ENCODE results near the gene EHMT2. TPM values are rescaled to one million over a fixed set of nuclear protein-coding genes. Genes with fewer than 3 reads are reported as not detected.

The EHMT2 gene
- total RNA-seq = 37.7 and 51.6 TPM in 2 replicates

DNA sequence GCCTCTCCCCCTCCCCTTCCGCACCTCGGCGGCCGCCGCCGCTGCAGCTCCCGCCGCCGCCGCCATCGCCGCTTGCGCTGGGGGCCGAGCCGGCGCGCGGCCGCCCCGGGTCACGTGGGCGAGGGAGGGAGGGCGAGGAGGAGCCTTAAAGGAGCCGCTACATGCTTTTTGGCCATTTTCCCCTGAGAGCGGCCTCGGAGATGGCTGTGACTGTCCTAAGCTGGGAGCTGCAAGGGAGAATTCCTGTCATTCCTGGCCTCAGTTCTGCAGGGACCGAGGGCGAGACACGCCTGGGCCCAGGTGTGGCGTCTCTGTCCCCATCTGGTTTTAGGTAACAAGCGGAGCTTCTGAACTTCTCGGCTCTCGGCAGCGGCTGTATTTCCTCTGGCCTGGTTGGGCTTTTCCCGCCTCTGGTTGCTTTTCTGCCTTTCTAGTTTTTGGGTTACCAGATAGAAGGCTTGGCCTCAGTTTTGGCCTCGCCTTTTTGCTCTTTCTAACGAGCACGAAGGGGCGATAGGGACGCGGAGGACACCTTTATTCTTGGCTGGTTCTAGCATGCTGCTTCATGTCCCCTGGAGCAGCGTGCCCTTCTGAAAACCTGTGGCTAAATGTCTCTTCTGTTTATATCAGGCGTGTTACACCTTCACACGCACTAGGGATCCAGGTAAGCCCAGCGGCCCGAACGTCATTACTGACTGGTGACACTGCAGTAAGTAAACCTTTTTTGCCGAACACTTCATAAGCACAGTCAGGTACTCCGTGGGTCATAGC lies at the start of gene EHMT2:
EHMT2 (minus strand) TSS at position 87 of the 771 bp plus-strand sequence; CDS start at position 66, 21 bp downstream.

DNA sequence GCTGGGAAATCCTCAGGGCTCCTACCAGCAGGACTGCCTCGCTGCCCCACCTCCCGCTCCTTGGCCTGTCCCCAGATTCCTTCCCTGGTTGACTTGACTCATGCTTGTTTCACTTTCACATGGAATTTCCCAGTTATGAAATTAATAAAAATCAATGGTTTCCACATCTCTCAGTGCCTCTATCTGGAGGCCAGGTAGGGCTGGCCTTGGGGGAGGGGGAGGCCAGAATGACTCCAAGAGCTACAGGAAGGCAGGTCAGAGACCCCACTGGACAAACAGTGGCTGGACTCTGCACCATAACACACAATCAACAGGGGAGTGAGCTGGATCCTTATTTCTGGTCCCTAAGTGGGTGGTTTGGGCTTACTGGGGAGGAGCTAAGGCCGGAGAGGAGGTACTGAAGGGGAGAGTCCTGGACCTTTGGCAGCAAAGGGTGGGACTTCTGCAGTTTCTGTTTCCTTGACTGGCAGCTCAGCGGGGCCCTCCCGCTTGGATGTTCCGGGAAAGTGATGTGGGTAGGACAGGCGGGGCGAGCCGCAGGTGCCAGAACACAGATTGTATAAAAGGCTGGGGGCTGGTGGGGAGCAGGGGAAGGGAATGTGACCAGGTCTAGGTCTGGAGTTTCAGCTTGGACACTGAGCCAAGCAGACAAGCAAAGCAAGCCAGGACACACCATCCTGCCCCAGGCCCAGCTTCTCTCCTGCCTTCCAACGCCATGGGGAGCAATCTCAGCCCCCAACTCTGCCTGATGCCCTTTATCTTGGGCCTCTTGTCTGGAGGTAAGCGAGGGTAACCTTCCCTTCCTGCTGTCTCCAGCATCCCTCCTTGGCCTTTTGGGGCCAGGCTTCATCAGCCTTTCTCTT lies 48.2 kb upstream of the EHMT2 start, which contains the start of gene CFB:
CFB (plus strand) TSS at position 589 of the 863 bp plus-strand sequence; CDS start at position 716, 127 bp downstream.

DNA sequence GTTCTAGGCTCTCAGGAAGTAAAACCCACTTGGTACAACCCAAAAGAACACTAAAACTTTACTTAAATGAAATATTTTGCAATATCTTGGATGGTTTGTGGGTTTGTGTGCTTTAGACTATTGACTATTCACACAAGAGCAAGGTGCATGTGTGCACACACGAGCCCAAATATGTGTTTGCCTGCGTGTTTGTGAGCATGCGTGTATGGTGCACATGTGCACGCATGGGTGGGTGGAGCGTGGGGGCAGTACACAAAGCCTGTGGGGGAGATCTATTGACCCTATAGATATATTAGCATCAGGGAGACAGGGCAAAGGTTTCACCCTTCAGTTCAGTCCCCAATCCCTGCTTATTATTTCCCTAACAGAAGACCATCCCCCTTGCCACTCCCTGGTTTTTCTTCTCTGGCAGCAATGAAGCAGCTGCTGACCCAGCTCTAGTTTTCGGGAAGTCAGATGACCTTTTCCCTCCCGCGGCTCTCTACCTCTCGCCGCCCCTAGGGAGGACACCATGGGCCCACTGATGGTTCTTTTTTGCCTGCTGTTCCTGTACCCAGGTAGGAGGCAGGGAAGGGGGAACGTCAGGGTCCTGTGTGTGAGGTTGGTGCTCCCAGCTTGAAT lies 29.9 kb upstream of the EHMT2 start, which contains the start of gene C2:
C2 (plus strand) TSS at position 476 of the 621 bp plus-strand sequence; CDS start at position 512, 36 bp downstream.

DNA sequence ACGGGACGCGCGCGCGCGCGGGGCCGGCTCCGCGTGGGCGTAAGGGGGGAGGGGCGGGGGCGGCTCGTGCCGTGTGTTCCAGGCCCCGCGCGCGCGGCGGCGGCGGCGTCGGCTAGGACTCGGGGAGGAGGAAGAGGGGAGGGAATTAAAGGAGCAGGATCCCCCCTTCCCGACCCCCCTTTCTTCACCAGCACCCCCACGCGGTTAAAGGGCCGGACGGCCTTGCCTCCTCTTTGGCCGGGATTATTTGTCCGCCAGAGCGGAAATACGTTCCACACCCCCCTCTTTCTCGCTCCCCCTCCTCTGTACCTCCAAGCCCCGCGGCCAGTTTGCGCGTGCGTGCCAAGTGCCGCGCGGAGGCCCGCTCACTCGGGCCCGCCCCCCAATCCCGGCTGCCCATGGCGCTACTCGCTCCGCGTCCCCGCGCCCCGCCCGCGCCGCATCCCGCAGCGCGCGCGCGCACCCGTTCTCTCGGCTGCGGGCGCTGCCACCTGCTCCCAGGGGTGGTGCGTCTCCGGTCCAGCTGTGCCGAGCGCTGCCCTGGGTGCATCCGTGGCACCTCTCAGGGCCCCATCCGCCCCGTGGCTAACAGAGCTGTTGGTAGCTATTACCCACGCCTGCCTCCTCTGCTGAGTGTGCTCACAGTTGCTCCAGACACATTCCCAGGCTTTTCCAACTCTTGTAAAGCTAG lies 4.6 kb upstream of the EHMT2 start, which contains the start of gene ZBTB12:
ZBTB12 (minus strand) TSS at position 134 of the 691 bp plus-strand sequence. CDS start 781 bp downstream, outside the sequence.

DNA sequence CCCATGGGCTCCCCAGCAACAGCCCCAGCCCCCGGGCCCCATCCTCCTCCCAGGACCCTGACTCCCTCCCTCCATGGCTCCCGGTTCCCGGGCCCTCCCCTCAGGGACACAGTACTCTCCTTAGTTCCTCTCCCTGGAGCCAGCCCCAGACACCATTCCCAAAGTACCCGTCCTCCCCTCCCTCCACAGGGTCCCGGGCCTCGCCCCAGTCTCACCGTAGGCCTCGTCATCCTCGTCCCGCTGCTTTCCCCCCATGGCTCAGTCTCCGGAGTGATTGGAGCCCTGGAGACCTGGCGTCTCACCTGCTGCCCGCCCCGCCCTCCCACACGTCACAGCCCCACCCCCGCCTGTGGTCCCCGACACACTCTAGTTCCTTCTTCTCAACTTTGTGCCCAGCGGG lies 18.8 kb downstream of the EHMT2 start, which contains the start of gene SLC44A4:
SLC44A4 (minus strand) TSS at position 272 of the 400 bp plus-strand sequence; CDS start at position 255, 17 bp downstream.

DNA sequence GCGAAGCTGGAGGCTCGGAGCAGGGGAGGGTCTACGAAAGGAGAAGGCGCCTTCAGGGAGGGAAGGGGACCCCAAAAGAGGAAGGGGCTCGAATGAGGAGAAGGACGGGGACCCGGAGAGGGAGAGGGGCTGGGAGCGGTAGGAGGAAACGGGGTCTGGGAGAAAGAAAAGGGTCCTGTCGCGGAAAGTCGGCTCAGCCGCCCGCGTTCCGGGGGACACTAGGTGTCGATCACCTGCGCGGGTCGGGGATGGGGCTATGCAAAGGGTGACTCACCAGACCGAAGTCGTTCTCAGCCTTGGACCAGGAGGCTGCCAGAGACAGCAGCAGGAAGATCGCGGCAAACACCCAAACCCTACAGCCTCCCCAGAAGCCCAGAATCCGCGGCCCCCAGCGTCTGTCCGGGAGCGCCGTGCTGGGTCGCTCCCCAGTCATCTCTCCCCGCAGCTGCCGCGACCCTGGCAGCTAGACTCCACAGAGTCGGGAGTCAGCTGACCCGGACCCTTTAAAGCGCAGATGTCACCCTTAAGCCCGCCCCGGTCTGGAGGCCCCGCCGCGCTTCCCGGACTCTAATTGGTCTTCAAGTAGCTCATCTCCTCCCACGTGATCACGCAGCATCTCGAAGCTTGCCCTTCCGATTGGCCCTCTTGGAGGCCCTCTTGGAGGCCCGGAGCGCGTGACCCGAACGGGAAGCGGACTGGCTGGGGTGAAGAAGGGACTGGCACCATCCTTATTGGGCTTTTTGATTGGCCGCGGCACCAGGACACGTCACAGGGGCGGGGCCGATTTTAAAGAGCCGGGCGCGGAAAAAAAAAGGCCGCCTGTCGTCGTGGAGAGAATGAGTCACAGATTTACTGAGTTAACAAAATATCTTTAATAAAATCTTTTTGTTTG lies 34.9 kb downstream of the EHMT2 start, which contains the start of gene NEU1:
NEU1 (minus strand) TSS at position 478 of the 892 bp plus-strand sequence; CDS start at position 433, 45 bp downstream.

Small RNA genes lying within 50 kb of the gene (small RNA-seq; reads per million reads assigned to genes)
- not detected for gene AL645922.1
- gene SNORD48 = 16.0 reads per million, percentile 97 among the genes with 10 or more reads in this experiment
- not detected for gene SNORD52

Other genes starting within 250 kb of the EHMT2 start
- gene BAG6, start 245.0 kb downstream of the EHMT2 start, total RNA-seq = 239 and 265 TPM in 2 replicates
- 0.29 and 0.65 TPM in 2 replicates for gene APOM, start 241.8 kb downstream of the EHMT2 start, total RNA-seq
- 20.6 and 21.4 TPM in 2 replicates for gene C6orf47, start 236.9 kb downstream of the EHMT2 start, total RNA-seq
- 15.1 and 17.3 TPM in 2 replicates for gene GPANK1, start 232.7 kb downstream of the EHMT2 start, total RNA-seq
- 205 and 210 TPM in 2 replicates for gene CSNK2B, start 231.6 kb downstream of the EHMT2 start, total RNA-seq
- 4.2 and 6.1 TPM in 2 replicates for gene LY6G5B, start 227.7 kb downstream of the EHMT2 start, total RNA-seq
- gene LY6G5C, start 216.6 kb downstream of the EHMT2 start, total RNA-seq = 1.3 and 2.4 TPM in 2 replicates
- 37.9 and 40.5 TPM in 2 replicates for gene ABHD16A, start 194.4 kb downstream of the EHMT2 start, total RNA-seq
- not detected in 2 replicates for gene LY6G6F, start 190.8 kb downstream of the EHMT2 start, total RNA-seq
- not detected in 2 replicates for gene LY6G6D, start 182.3 kb downstream of the EHMT2 start, total RNA-seq
- not detected in 2 replicates for gene LY6G6C, start 176.0 kb downstream of the EHMT2 start, total RNA-seq
- not detected in 2 replicates for gene MPIG6B, start 174.3 kb downstream of the EHMT2 start, total RNA-seq
- gene DDAH2, start 168.4 kb downstream of the EHMT2 start, total RNA-seq = 87.2 and 113 TPM in 2 replicates
- gene CLIC1, start 161.2 kb downstream of the EHMT2 start, total RNA-seq = 800 and 906 TPM in 2 replicates
- gene MSH5, start 157.7 kb downstream of the EHMT2 start, total RNA-seq = 12.7 and 18.8 TPM in 2 replicates
- gene SAPCD1, start 135.0 kb downstream of the EHMT2 start, total RNA-seq = 2.1 TPM in 1 of 2 replicates, not detected in the other
- 0.10 and 0.65 TPM in 2 replicates for gene VWA7, start 120.4 kb downstream of the EHMT2 start, total RNA-seq
- 78.5 and 88.8 TPM in 2 replicates for gene VARS1, start 101.9 kb downstream of the EHMT2 start, total RNA-seq
- gene LSM2, start 90.7 kb downstream of the EHMT2 start, total RNA-seq = 42.8 and 45.1 TPM in 2 replicates
- 0.98 and 1.1 TPM in 2 replicates for gene HSPA1L, start 82.4 kb downstream of the EHMT2 start, total RNA-seq
- gene HSPA1A, start 82.2 kb downstream of the EHMT2 start, total RNA-seq = 53.3 and 53.9 TPM in 2 replicates
- gene HSPA1B, start 70.0 kb downstream of the EHMT2 start, total RNA-seq = 37.2 and 55.5 TPM in 2 replicates
- gene NEU1, start 34.9 kb downstream of the EHMT2 start, total RNA-seq = 53.2 and 55.9 TPM in 2 replicates
- under 0.01 and 0.29 TPM in 2 replicates for gene SLC44A4, start 18.7 kb downstream of the EHMT2 start, total RNA-seq
- gene ZBTB12, start 4.4 kb upstream of the EHMT2 start, total RNA-seq = 1.5 and 2.6 TPM in 2 replicates
- gene C2, start 30.0 kb upstream of the EHMT2 start, total RNA-seq = 0.65 TPM in 1 of 2 replicates, not detected in the other
- 0.98 and 1.2 TPM in 2 replicates for gene CFB, start 48.4 kb upstream of the EHMT2 start, total RNA-seq
- gene NELFE, start 61.3 kb upstream of the EHMT2 start, total RNA-seq = 94.7 and 131 TPM in 2 replicates
- 49.4 and 58.1 TPM in 2 replicates for gene SKIC2, start 61.5 kb upstream of the EHMT2 start, total RNA-seq
- 13.1 and 15.2 TPM in 2 replicates for gene DXO, start 74.4 kb upstream of the EHMT2 start, total RNA-seq
- 0.96 and 3.3 TPM in 2 replicates for gene C4A, start 84.4 kb upstream of the EHMT2 start, total RNA-seq
- gene C4B, start 117.1 kb upstream of the EHMT2 start, total RNA-seq = 0.33 and 0.76 TPM in 2 replicates
- under 0.01 TPM in 1 of 2 replicates, not detected in the other for gene CYP21A2, start 140.7 kb upstream of the EHMT2 start, total RNA-seq
- gene TNXB, start 211.6 kb upstream of the EHMT2 start, total RNA-seq = 2.1 and 4.2 TPM in 2 replicates
- 34.9 and 37.0 TPM in 2 replicates for gene ATF6B, start 230.5 kb upstream of the EHMT2 start, total RNA-seq
- gene FKBPL, start 232.6 kb upstream of the EHMT2 start, total RNA-seq = 7.4 and 9.5 TPM in 2 replicates